TTC549 (cell line): Measurements from ENCODE around the gene ARHGAP45.

Experiments
- FAIRE-seq: peaks from 2 replicates; lab custom pipeline; 2012; peaks lifted over from hg19 to GRCh38; lab: Jason Lieb, UNC

Gene ARHGAP45

GRCh38 chr19:1055886-1056620, 10.9 kb upstream of the ARHGAP45 start:
- no peak for FAIRE-seq

GRCh38 chr19:1057176-1057855, 9.7 kb upstream of the ARHGAP45 start:
- no peak for FAIRE-seq

DNA sequence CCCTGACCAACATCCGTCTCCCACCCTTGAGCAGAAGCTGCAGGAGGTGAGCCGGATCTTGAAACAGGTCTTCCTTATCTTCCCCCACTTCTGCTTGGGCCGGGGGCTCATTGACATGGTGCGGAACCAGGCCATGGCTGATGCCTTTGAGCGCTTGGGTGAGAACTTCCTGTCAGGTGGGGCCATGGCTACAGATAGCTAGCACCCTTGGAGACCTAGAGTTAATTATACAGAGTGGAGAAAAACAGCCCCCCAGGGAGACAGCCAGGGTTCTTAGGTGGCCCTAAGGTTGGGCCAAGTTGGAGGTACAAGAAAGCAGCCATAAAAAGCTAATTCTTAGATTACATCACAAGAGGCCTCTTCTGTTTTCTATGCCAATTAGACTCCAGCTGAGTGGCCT, 8.9 kb upstream of the ARHGAP45 start:
- FAIRE-seq, result no peak

DNA sequence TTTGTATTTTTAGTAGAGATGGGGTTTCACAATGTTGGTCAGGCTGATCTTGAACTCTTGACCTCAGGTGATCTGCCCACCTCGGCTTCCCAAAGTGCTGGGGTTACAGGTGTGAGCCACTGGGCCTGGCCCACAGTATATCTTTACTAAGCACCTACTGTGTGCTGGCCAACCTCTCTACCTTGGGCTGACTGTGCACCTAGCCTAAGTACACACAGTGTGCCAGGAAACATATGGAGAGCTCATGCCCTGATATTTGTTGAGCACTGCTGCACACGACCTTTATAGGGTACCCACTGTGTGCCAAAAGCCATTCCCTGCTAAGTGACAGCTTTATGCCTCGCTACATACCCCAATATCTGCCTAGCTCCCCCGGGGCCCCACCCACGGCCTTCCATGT, 6.3 kb upstream of the ARHGAP45 start:
- no peak for FAIRE-seq

DNA sequence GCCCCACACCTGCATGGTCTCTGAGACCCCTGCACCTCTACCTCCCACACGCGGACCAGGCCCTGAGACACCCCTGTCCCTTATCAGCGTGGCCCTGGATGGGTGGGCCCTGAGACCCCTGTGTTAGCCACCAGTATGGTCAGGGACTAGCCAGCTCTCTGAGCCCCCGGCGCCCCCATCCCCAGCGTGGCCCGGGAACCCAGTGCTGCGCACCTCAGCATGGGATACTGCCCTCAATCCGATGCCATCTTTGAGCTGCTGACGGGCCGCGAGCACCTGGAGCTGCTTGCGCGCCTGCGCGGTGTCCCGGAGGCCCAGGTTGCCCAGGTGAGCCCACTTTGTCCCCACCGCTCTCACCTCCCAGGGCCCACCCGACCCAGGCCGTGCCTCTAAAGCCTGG, 5.0 kb upstream of the ARHGAP45 start:
- FAIRE-seq, result no peak

GRCh38 chr19:1062387-1063029, 4.5 kb upstream of the ARHGAP45 start:
- FAIRE-seq, result no peak

DNA sequence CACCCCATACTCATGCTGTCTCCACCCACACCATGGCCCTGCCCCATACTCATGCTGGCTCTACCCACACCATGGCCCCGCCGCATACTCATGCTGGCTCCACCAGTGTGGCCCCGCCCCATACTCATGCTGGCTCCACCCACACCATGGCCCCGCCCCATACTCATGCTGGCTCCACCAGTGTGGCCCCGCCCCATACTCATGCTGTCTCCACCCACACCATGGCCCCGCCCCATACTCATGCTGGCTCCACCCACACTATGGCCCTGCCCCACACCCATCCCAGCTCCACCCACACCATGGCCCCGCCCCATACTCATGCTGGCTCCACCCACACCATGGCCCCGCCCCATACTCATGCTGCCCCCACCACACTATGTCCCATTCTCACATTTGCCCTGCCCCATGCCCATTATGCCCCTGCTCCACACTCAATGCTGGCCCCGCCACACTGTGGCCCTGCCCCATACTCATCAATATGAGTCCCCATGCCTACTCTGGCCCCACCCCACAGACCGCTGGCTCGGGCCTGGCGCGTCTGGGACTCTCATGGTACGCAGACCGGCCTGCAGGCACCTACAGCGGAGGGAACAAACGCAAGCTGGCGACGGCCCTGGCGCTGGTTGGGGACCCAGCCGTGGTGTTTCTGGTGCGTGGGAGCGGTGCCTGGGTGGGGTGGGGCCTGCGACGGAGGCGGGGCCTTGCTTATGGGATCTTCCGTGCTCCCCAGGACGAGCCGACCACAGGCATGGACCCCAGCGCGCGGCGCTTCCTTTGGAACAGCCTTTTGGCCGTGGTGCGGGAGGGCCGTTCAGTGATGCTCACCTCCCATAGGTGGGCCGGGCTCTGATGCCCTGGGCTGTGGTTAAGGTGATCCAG, 3.7 kb upstream of the ARHGAP45 start:
- FAIRE-seq, result no peak

- FAIRE-seq, result no peak
Observed at GRCh38 chr19:1063909-1064660, 2.9 kb upstream of the ARHGAP45 start.

GRCh38 chr19:1064661-1065605, 2.0 kb upstream of the ARHGAP45 start:
- FAIRE-seq, result no peak

DNA sequence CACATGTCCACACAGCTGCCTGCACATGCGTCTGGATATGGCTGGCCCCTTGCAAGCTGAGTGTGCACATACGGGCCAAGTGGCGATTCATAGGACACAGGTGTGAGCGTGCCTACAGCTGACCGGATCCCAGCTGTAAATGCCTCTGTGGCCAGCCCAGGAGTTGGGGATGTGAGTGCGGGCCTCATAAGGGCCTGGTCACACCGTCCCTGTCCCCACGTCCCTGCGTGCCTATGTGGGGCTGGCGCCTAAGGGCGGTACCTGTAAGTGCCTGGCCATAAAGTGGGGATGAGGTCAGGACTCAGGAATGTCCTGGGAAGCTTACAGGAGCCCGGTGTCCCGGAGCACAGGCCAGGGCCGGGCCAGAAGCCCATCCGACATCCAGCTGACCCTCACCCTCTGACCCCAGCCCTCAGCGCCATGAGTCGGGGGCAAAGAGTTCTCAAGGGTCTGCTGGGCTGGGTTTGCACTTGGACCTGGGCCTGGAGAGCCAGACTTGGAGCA, 1.3 kb upstream of the ARHGAP45 start:
- no peak for FAIRE-seq

DNA sequence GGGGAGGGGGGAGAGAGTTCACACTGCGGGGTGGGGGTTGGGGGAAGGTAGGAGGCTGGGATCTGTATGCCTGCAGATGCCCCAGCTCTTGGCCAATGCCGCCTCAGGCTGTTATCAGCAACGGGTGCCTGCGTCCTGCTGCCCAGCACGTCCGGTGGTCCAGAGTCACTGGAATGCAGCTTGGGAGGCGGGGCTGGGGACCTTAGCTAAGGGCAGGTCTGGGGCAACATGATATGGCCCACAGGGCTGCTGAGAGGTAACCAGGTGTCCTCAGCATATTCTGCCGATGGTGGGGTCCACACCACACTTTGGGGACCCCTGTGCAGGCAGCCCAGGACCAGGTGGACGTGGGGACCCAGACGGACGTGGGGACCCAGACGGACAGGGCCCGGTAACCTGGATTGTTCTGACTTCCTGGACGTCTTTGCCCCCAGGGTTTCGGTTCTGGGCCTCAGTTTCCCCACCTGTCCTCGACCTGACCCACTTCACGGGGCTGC, 668 bp upstream of the ARHGAP45 start:
- no peak for FAIRE-seq

- no peak for FAIRE-seq
Observed at GRCh38 chr19:1067341-1067957, 482 bp downstream of the ARHGAP45 start.

GRCh38 chr19:1068009-1069001, 1.3 kb downstream of the ARHGAP45 start:
- FAIRE-seq, result no peak

- no peak for FAIRE-seq
Observed at GRCh38 chr19:1069009-1069779, 2.2 kb downstream of the ARHGAP45 start.

GRCh38 chr19:1070576-1070930, 3.6 kb downstream of the ARHGAP45 start:
- FAIRE-seq, result no peak

GRCh38 chr19:1070931-1071791, 4.2 kb downstream of the ARHGAP45 start:
- FAIRE-seq, result no peak
